T-cell (primary cell): Measurements from ENCODE around the gene ZSWIM6. TPM values are rescaled to one million over a fixed set of nuclear protein-coding genes. Genes with fewer than 3 reads are reported as not detected.

Experiments
- ATAC-seq, 4 experiments: fragments of 200-7000 bp in 3 of 4; fragments of 150-1000 bp in 1 of 4; cut with Tn5 transposase; replicated peaks in 1 of 4; 1 replicate in 3 of 4; 2 replicates in 1 of 4; pipeline ENCODE4 v1.10.0; 2021; ENCODE audit warnings: moderate library complexity in 3 of 4, mild to moderate bottlenecking in 2 of 4, moderate number of reproducible peaks in 1 of 4
- CTCF ChIA-PET, 2 donors: fragments of 300-600 bp; sonication (Branson Sonifier 250); formaldehyde crosslinking; loops; one replicate each; lab custom pipeline; 2022; ENCODE audit warnings: antibody characterized with exemption in 2 of 2; lab: Charles Lee
- POLR2A ChIA-PET, 2 donors: fragments of 300-600 bp; sonication (Branson Sonifier 250); formaldehyde crosslinking; loops; one replicate each; lab custom pipeline; 2022; ENCODE audit warnings: antibody characterized with exemption in 2 of 2; lab: Charles Lee
- DNase-seq, 35 experiments: peaks; one replicate each; pipeline versions ENCODE4 v3.0.0 to v3.0.0-alpha.2; 2013 to 2023
- H3K27ac ChIP-seq: one replicate; pipeline ENCODE4 v1.5.1; 2013; ENCODE audit warnings: low read length
- H3K27me3 ChIP-seq, 2 experiments: replicated peaks in 1 of 2; 1 replicate in 1 of 2; 2 replicates in 1 of 2; pipeline versions ENCODE4 v1.6.1 to v1.7.0; 2013; ENCODE audit warnings: low read length in 1 of 2, mixed read lengths in 1 of 2; ENCODE audit not compliant: control insufficient read depth in 2 of 2, insufficient read depth in 2 of 2; ENCODE audit errors: extremely low read depth in 1 of 2
- H3K36me3 ChIP-seq, 2 donors: 1 replicate in 1 of 2; 2 replicates in 1 of 2; pipeline versions ENCODE4 v1.6.1 to v1.7.0; 2013; ENCODE audit warnings: low read length in 1 of 2; ENCODE audit not compliant: control insufficient read depth in 2 of 2, insufficient read depth in 1 of 2; ENCODE audit errors: extremely low read depth in 1 of 2
- H3K4me1 ChIP-seq, 2 experiments: 1 replicate in 1 of 2; 2 replicates in 1 of 2; pipeline versions ENCODE4 v1.6.1 to v1.7.0; 2013; ENCODE audit warnings: low read length in 2 of 2, mixed read lengths in 1 of 2; ENCODE audit not compliant: insufficient read depth in 2 of 2, control insufficient read depth in 1 of 2; ENCODE audit errors: extremely low read depth in 1 of 2
- H3K4me3 ChIP-seq, 2 donors: 1 replicate in 1 of 2; 2 replicates in 1 of 2; pipeline versions ENCODE4 v1.5.1 to v1.7.0; 2013; ENCODE audit warnings: mild to moderate bottlenecking in 2 of 2, low read length in 1 of 2, moderate library complexity in 1 of 2; ENCODE audit not compliant: control insufficient read depth in 1 of 2; ENCODE audit errors: extremely low read depth in 1 of 2
- H3K9me3 ChIP-seq: 2 replicates; pipeline ENCODE4 v1.7.0; 2013
- H3K27ac Mint-ChIP-seq, 2 donors: one replicate each; pipeline ENCODE4 v1.8.0; 2020 to 2021; ENCODE audit warnings: mild to moderate bottlenecking in 2 of 2, mixed read lengths in 2 of 2
- H3K27me3 Mint-ChIP-seq, 2 donors: one replicate each; pipeline ENCODE4 v1.8.0; 2021 to 2022; ENCODE audit warnings: mixed read lengths in 2 of 2
- H3K36me3 Mint-ChIP-seq: one replicate; pipeline ENCODE4 v1.8.0; 2021; ENCODE audit warnings: mixed read lengths
- H3K4me1 Mint-ChIP-seq, 3 donors: one replicate each; pipeline ENCODE4 v1.8.0; 2020 to 2022; ENCODE audit warnings: mixed read lengths in 3 of 3, mild to moderate bottlenecking in 1 of 3
- H3K4me3 Mint-ChIP-seq, 3 donors: one replicate each; pipeline ENCODE4 v1.8.0; 2020 to 2022; ENCODE audit warnings: mild to moderate bottlenecking in 3 of 3, mixed read lengths in 3 of 3, moderate library complexity in 3 of 3
- H3K9me3 Mint-ChIP-seq, 3 donors: one replicate each; pipeline ENCODE4 v1.8.0; 2020 to 2022; ENCODE audit warnings: mixed read lengths in 3 of 3
- WGBS: methylation state at CpG from one replicate; pipeline ENCODE4 v1.1.5; 2013; ENCODE audit warnings: missing lambda C conversion rate; ENCODE audit not compliant: insufficient coverage; 5-methylcytosine and 5-hydroxymethylcytosine counted together
- total RNA-seq, 35 experiments: library from RNA in 6 of 35; stranded (reverse) in 6 of 35; fragments of 120-200 nt in 1 of 35; gene quantifications; one replicate each; pipeline versions ENCODE4 v1.2.1 to v1.2.4 and lab custom pipeline; 2013 to 2026

Gene ZSWIM6
- total RNA-seq, 5 donors from 2014 or later (not counting 1 experiment from before 2014, with no cell fraction given) = 8.3 to 11.3 (median 10.1) TPM

DNA sequence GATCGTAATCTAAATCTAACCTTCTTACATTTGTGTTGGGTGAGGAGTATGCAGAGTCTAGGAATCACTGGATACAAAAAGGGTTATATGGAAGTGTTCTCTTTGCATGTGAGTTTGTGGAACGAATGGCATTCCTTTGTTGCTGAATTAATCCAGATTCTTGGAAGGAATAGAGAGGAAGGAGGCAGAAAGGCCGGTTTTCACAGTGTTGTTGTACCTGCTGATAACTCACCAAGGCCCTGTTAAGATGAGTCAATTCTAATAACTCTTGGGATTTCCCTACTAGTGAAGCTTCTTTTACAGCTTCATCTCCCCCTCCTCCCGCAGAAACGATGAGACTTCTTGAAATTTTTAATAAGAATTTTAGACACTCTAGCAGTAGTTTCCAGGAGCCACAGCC lies 84.0 kb downstream of the ZSWIM6 start:
- Histone ChIP-seq H3K4me3 (no peak overlapping the region), H3K27ac (no peak overlapping the region), H3K36me3 (no peaks in the 10 kb centered on the region), H3K4me1 (peaks cover 2 to 3% of the 10 kb centered on the region in 2 experiments), H3K9me3 (no peaks in the 10 kb centered on the region), H3K27me3 (no peaks in the 10 kb centered on the region)
- ChIA-PET POLR2A (no interaction called here), CTCF (interaction anchor here in 1 of 2 donors (0.9 kb wide), 1 partner anchor 59 kb away, joined by 3 read pairs; no protein-coding TSS in a partner anchor)
- H3K36me3 Mint-ChIP-seq = no peaks in the 10 kb centered on the region
- no peak overlapping the region for H3K27ac Mint-ChIP-seq
- H3K27me3 Mint-ChIP-seq = no peaks in the 10 kb centered on the region
- no CpG with 5 or more reads among the region's 5 CpGs for WGBS
- no peak for DNase-seq
- H3K9me3 Mint-ChIP-seq = peaks cover 0 to under 1% (median 0%) of the 10 kb centered on the region in 3 donors
- ATAC-seq = no peak
- no peak overlapping the region for H3K4me3 Mint-ChIP-seq
- peaks cover 44 to 50% (median 49%) of the 10 kb centered on the region in 3 donors for H3K4me1 Mint-ChIP-seq

DNA sequence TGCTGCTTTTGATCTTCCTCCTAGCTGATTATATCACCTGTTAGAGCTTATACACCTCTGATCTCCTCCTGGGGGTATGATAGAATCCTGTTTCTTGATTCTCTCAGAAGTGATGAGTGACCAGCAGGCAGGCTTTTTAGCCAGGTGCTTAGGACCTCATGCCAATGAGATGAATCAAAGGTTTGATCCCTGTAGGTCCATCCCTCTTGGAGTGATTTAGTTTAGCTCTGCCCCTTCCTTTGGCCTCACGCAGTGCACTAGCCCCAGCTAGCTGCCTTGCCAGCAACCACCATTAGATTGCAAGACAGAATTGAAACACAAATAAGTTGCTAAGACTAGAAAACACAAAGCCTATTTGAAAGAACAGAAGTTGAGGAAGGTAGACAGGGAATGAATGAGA lies 84.4 kb downstream of the ZSWIM6 start:
- Mint-ChIP-seq H3K36me3 (peaks cover 3% of the 10 kb centered on the region), H3K27ac (no peak overlapping the region), H3K4me1 (peaks cover 44 to 50% (median 49%) of the 10 kb centered on the region in 3 donors), H3K9me3 (peaks cover 2 to 5% (median 4%) of the 10 kb centered on the region in 3 donors), H3K4me3 (no peak overlapping the region), H3K27me3 (no peaks in the 10 kb centered on the region)
- WGBS = no CpG with 5 or more reads among the region's 1 CpG
- ATAC-seq (no peak), DNase-seq (no peak)
- POLR2A ChIA-PET = no interaction called here
- H3K4me3 ChIP-seq = no peak overlapping the region
- H3K9me3 ChIP-seq = no peaks in the 10 kb centered on the region
- peaks cover 2 to 3% of the 10 kb centered on the region in 2 experiments for H3K4me1 ChIP-seq
- no peak overlapping the region for H3K27ac ChIP-seq
- no peaks in the 10 kb centered on the region for H3K36me3 ChIP-seq
- CTCF ChIA-PET = interaction anchor here in 1 of 2 donors (0.9 kb wide), 1 partner anchor 59 kb away, joined by 3 read pairs; no protein-coding TSS in a partner anchor
- no peaks in the 10 kb centered on the region for H3K27me3 ChIP-seq

DNA sequence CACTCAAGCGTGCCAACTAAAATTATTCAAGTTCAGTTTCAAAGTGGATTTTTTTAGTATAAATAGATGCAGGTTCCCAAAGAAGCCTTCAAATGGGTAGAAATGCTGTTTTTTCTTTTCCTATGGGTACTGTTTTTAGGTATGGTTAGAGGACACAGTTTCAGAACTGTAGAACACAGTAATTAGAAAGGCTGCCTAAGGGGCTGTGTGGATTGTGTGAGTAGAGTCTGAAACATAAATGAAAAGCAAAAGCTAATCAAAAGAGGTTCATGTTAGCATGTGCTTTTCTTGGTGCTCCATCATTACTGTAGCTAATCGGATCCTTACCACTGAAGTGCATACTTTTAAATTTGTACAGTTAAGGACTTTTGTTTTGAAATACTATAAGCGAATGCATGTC lies 85.3 kb downstream of the ZSWIM6 start:
- H3K4me3 Mint-ChIP-seq = no peak overlapping the region
- ATAC-seq = no peak
- CTCF ChIA-PET = no interaction called here
- Histone ChIP-seq H3K27ac (no peak overlapping the region), H3K36me3 (no peaks in the 10 kb centered on the region), H3K4me3 (no peak overlapping the region), H3K4me1 (peaks cover 2 to 3% of the 10 kb centered on the region in 2 experiments), H3K27me3 (no peaks in the 10 kb centered on the region), H3K9me3 (no peaks in the 10 kb centered on the region)
- POLR2A ChIA-PET = interaction anchor here in 1 of 2 donors (0.7 kb wide), 1 partner anchor 64 kb away, joined by 3 read pairs; no protein-coding TSS in a partner anchor
- H3K27ac Mint-ChIP-seq = no peak overlapping the region
- no peaks in the 10 kb centered on the region for H3K27me3 Mint-ChIP-seq
- H3K36me3 Mint-ChIP-seq = peaks cover 6% of the 10 kb centered on the region
- H3K4me1 Mint-ChIP-seq = peaks cover 41 to 53% (median 50%) of the 10 kb centered on the region in 3 donors
- DNase-seq = no peak
- WGBS = no CpG with 5 or more reads among the region's 3 CpGs
- peaks cover 2 to 12% (median 7%) of the 10 kb centered on the region in 3 donors for H3K9me3 Mint-ChIP-seq

DNA sequence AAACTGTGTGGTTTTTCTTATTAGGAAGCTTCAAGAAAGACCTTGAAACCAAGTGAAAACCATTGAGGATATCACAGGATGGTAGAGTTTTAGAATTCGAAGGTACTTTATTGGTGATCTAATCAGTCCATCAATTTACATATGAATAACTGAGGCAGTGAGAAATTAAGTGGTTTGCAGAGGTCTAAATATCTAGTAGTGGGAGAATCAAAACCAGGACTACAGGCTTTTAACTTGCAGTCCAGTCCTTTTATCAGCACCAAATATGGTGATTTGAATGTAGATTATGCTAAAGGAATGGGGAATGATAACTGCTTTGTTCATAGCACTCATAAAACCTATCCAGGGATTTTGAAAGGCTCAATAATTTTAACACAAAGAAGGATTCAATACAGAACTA lies 85.8 kb downstream of the ZSWIM6 start:
- DNase-seq (no peak), ATAC-seq (no peak)
- WGBS = no CpG with 5 or more reads among the region's 1 CpG
- Mint-ChIP-seq H3K27me3 (no peaks in the 10 kb centered on the region), H3K4me3 (no peak overlapping the region), H3K9me3 (peaks cover 2 to 12% (median 7%) of the 10 kb centered on the region in 3 donors), H3K4me1 (peaks cover 44 to 58% (median 54%) of the 10 kb centered on the region in 3 donors), H3K27ac (no peak overlapping the region), H3K36me3 (peaks cover 6% of the 10 kb centered on the region)
- no peak overlapping the region for H3K4me3 ChIP-seq
- H3K27ac ChIP-seq = no peak overlapping the region
- no peaks in the 10 kb centered on the region for H3K36me3 ChIP-seq
- ChIA-PET POLR2A (interaction anchor here in 1 of 2 donors (0.7 kb wide), 1 partner anchor 65 kb away, joined by 3 read pairs; no protein-coding TSS in a partner anchor), CTCF (no interaction called here)
- H3K27me3 ChIP-seq = no peaks in the 10 kb centered on the region
- peaks cover 2 to 3% of the 10 kb centered on the region in 2 experiments for H3K4me1 ChIP-seq
- H3K9me3 ChIP-seq = no peaks in the 10 kb centered on the region

DNA sequence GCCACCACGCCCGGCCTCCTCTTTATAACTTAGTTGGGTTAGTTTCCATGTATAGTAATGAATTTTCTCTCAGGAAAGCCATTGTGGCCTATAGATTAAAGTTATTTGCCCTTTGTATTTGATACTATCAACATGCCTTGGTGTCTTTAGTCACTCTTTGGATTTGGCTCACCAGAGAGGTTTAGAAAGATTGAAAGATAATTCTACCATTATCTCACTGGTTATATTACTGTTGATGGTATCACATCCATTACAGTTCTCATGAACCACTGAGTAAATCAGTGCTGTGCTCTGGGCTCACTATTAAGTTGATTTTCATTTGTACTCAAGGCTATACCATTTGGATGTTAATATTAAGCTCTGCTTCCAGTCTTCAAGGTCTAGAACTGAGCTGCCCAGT lies 87.0 kb downstream of the ZSWIM6 start:
- Histone ChIP-seq H3K36me3 (no peaks in the 10 kb centered on the region), H3K27me3 (no peaks in the 10 kb centered on the region), H3K4me3 (no peak overlapping the region), H3K4me1 (peaks cover 2 to 3% of the 10 kb centered on the region in 2 experiments), H3K9me3 (no peaks in the 10 kb centered on the region), H3K27ac (no peak overlapping the region)
- no CpG with 5 or more reads among the region's 2 CpGs for WGBS
- ChIA-PET CTCF (no interaction called here), POLR2A (no interaction called here)
- peaks cover 2 to 12% (median 7%) of the 10 kb centered on the region in 3 donors for H3K9me3 Mint-ChIP-seq
- peaks cover 6% of the 10 kb centered on the region for H3K36me3 Mint-ChIP-seq
- H3K4me3 Mint-ChIP-seq = no peak overlapping the region
- H3K4me1 Mint-ChIP-seq = peaks cover 52 to 62% (median 59%) of the 10 kb centered on the region in 3 donors
- H3K27ac Mint-ChIP-seq = no peak overlapping the region
- H3K27me3 Mint-ChIP-seq = no peaks in the 10 kb centered on the region
- ATAC-seq = no peak
- DNase-seq = no peak

DNA sequence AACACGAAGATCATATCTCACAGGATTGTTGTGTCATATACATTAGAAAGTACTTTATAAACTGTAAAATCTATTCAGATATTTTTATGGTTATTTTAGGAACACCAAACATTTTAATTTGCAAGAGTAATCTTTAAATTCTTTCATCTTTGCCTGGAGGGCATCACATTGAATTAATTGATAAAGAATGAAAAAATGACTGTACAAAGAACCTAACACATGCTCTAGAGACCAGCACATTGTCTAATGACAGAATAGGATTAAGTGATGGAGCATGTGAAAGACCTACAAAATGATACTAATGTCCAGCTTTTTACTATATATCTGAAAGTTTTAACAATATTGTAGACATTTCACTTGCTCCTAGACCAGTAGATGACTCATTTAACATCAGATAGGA lies 88.0 kb downstream of the ZSWIM6 start:
- no peaks in the 10 kb centered on the region for H3K9me3 ChIP-seq
- no peaks in the 10 kb centered on the region for H3K27me3 Mint-ChIP-seq
- ATAC-seq (no peak), DNase-seq (no peak)
- H3K27ac ChIP-seq = no peak overlapping the region
- H3K4me1 Mint-ChIP-seq = peaks cover 53 to 59% (median 57%) of the 10 kb centered on the region in 3 donors
- no peak overlapping the region for H3K27ac Mint-ChIP-seq
- POLR2A ChIA-PET = no interaction called here
- H3K4me3 Mint-ChIP-seq = no peak overlapping the region
- no peaks in the 10 kb centered on the region for H3K27me3 ChIP-seq
- H3K4me1 ChIP-seq = peaks cover 2 to 3% of the 10 kb centered on the region in 2 experiments
- peaks cover 2 to 12% (median 7%) of the 10 kb centered on the region in 3 donors for H3K9me3 Mint-ChIP-seq
- H3K36me3 Mint-ChIP-seq = peaks cover 6% of the 10 kb centered on the region
- CTCF ChIA-PET = no interaction called here
- no peaks in the 10 kb centered on the region for H3K36me3 ChIP-seq
- no CpG with 5 or more reads among the region's 1 CpG for WGBS
- no peak overlapping the region for H3K4me3 ChIP-seq
